HCT116 (cell line): ENCODE results near the gene PDYN. TPM values are rescaled to one million over a fixed set of nuclear protein-coding genes. Genes with fewer than 3 reads are reported as not detected.

Experiments
- ATAC-seq: fragments of 200-7000 bp; cut with Tn5 transposase; 2 replicates; pipeline ENCODE4 v1.9.1; 2020; ENCODE audit warnings: mild to moderate bottlenecking, moderate library complexity
- BruUV-seq: library from RNA; stranded (reverse); fragments of 400-500 nt; replicated peaks from 2 replicates; lab custom pipeline; 2021; lab: Mats Ljungman, UMichigan
- CTCF ChIA-PET: fragments of 300-600 bp; sonication (Branson Sonifier 250); formaldehyde crosslinking; loops from one replicate; lab custom pipeline; 2021; ENCODE audit warnings: antibody characterized with exemption; lab: Charles Lee
- POLR2A ChIA-PET: fragments of 300-600, 350-600 bp; sonication (Branson Sonifier 250); formaldehyde crosslinking; loops from one replicate; lab custom pipeline; 2021; ENCODE audit warnings: antibody characterized with exemption; lab: Charles Lee
- RAD21 ChIA-PET, 2 experiments: fragments of 300-600 bp; sonication (Branson Sonifier 250); formaldehyde crosslinking; loops; one replicate each; lab custom pipeline; 2023; ENCODE audit warnings: low total read pairs in 2 of 2; ENCODE audit not compliant: uncharacterized antibody in 2 of 2, unreplicated experiment in 2 of 2, low non-redundant PET in 1 of 2; lab: Charles Lee
- DNase-seq: peaks from one replicate; pipeline ENCODE4 v3.0.0-alpha.2; 2010; ENCODE audit warnings: low read depth, low spot score
- H2AFZ ChIP-seq: fragments of 200-600 bp; shearing (Covaris generic), sonication (generic); 2 replicates; pipeline ENCODE4 v1.6.1; 2017; ENCODE audit warnings: low read depth, mixed run types, mixed read lengths, antibody characterized with exemption, low read length; ENCODE audit not compliant: poor library complexity, severe bottlenecking
- H3K27ac ChIP-seq: 2 replicates; pipeline ENCODE4 v1.5.1; 2012; ENCODE audit warnings: low read depth, low read length
- H3K27me3 ChIP-seq: fragments of 200-600 bp; sonication (generic); 2 replicates; pipeline ENCODE4 v1.6.1; 2016; ENCODE audit warnings: mixed run types, low read length, mixed read lengths; ENCODE audit not compliant: insufficient read depth
- H3K36me3 ChIP-seq, 2 experiments: fragments of 200-500 bp in 1 of 2; fragments of 200-600 bp in 1 of 2; sonication (Bioruptor generic) in 1 of 2; sonication (generic) in 1 of 2; 2 replicates each; pipeline versions ENCODE4 v1.5.1 to v1.6.1; 2014 to 2016; ENCODE audit warnings: low read length in 2 of 2, inconsistent platforms in 1 of 2, mixed read lengths in 1 of 2, mixed run types in 1 of 2; ENCODE audit not compliant: insufficient read depth in 2 of 2, control insufficient read depth in 1 of 2
- H3K4me1 ChIP-seq, 2 experiments: fragments of 200-600 bp in 1 of 2; sonication (generic) in 1 of 2; 2 replicates each; pipeline versions ENCODE4 v1.5.1 to v1.6.1; 2012 to 2017; ENCODE audit warnings: low read length in 2 of 2, inconsistent platforms in 1 of 2, mild to moderate bottlenecking in 1 of 2, mixed read lengths in 1 of 2, mixed run types in 1 of 2, moderate library complexity in 1 of 2; ENCODE audit not compliant: insufficient read depth in 2 of 2, control insufficient read depth in 1 of 2
- H3K4me2 ChIP-seq: fragments of 200-600 bp; sonication (generic); 2 replicates; pipeline ENCODE4 v1.6.1; 2017; ENCODE audit warnings: mixed run types, low read length, mixed read lengths
- H3K4me3 ChIP-seq, 2 experiments: fragments of 200-600 bp in 1 of 2; sonication (generic) in 1 of 2; replicated peaks in 1 of 2; 2 replicates each; pipeline ENCODE4 v1.5.1; 2011 to 2016; ENCODE audit warnings: low read length in 2 of 2, control low read depth in 1 of 2, low read depth in 1 of 2, mild to moderate bottlenecking in 1 of 2, mixed read lengths in 1 of 2, mixed run types in 1 of 2
- H3K79me2 ChIP-seq: fragments of 200-600 bp; sonication (generic); 2 replicates; pipeline ENCODE4 v1.6.1; 2017; ENCODE audit warnings: mild to moderate bottlenecking, mixed run types, low read length, moderate library complexity, mixed read lengths; ENCODE audit not compliant: insufficient read depth
- H3K9ac ChIP-seq: fragments of 200-600 bp; sonication (generic); 2 replicates; pipeline ENCODE4 v1.6.1; 2016; ENCODE audit warnings: low read length, mixed read lengths
- H3K9me2 ChIP-seq: fragments of 200-600 bp; sonication (generic), shearing (Covaris generic); 2 replicates; pipeline ENCODE4 v1.6.1; 2017; ENCODE audit warnings: mixed run types, mild to moderate bottlenecking, moderate library complexity; ENCODE audit not compliant: insufficient read depth
- H3K9me3 ChIP-seq, 2 experiments: fragments of 200-500 bp in 1 of 2; fragments of 200-600 bp in 1 of 2; sonication (Bioruptor generic) in 1 of 2; sonication (generic) in 1 of 2; 2 replicates each; pipeline ENCODE4 v1.6.1; 2014 to 2017; ENCODE audit warnings: low read length in 2 of 2, mixed read lengths in 2 of 2, inconsistent platforms in 1 of 2, low read depth in 1 of 2, mild to moderate bottlenecking in 1 of 2, mixed run types in 1 of 2, moderate library complexity in 1 of 2; ENCODE audit not compliant: control insufficient read depth in 1 of 2, insufficient read depth in 1 of 2
- H4K20me1 ChIP-seq: fragments of 200-600 bp; sonication (generic), shearing (Covaris generic); 2 replicates; pipeline ENCODE4 v1.6.1; 2017; ENCODE audit warnings: mixed run types, mild to moderate bottlenecking, moderate library complexity; ENCODE audit not compliant: insufficient read depth
- ATF3 ChIP-seq: IDR thresholded peaks from 2 replicates; pipeline ENCODE4 v1.6.1; 2012
- CTCF ChIP-seq, 3 experiments: fragments of 200-600 bp in 1 of 3; sonication (generic) in 1 of 3; IDR thresholded peaks in 2 of 3; conservative IDR thresholded peaks in 1 of 3; 2 replicates each; pipeline ENCODE4 v1.5.1; 2012 to 2017; ENCODE audit warnings: low read depth in 2 of 3, low read length in 2 of 3, antibody characterized with exemption in 1 of 3, borderline replicate concordance in 1 of 3, control low read depth in 1 of 3, mild to moderate bottlenecking in 1 of 3, mixed read lengths in 1 of 3, mixed run types in 1 of 3, moderate library complexity in 1 of 3; ENCODE audit not compliant: insufficient read depth in 1 of 3
- ELF1 ChIP-seq: IDR thresholded peaks from 2 replicates; pipeline ENCODE4 v1.6.1; 2012; ENCODE audit warnings: low read depth, borderline replicate concordance
- ZFX ChIP-seq: fragments of 450-650 bp; IDR thresholded peaks from 2 replicates; pipeline ENCODE4 v1.6.1; 2017
- intact Hi-C: fragments of 100-400 bp; cut with micrococcal nuclease; formaldehyde crosslinking; loops from 2 replicates; pipeline ENCODE4 v1.10.0; 2022
- total RNA-seq: library from RNA; stranded (reverse); gene quantifications from one replicate; pipeline ENCODE4 v1.2.1, GENCODE V29; 2021; ENCODE audit not compliant: unreplicated experiment
- TF ChIP-seq, protein P1 (sequence below): IDR thresholded peaks from 2 replicates; pipeline ENCODE4 v1.6.1; 2012
- TF ChIP-seq, protein P2 (sequence below): IDR thresholded peaks from 2 replicates; pipeline ENCODE4 v1.6.1; 2011; ENCODE audit warnings: mild to moderate bottlenecking, low read length, moderate library complexity; ENCODE audit not compliant: insufficient replicate concordance; ENCODE audit errors: extremely low read depth

The PDYN gene
- total RNA-seq, 1 experiment from 2014 or later = not detected

GRCh38 chr20:1945134-1945618, 48.7 kb downstream of the PDYN start (continued):
- TF ChIP-seq, protein P1, sequence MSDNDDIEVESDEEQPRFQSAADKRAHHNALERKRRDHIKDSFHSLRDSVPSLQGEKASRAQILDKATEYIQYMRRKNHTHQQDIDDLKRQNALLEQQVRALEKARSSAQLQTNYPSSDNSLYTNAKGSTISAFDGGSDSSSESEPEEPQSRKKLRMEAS = no peak
- TF ChIP-seq ELF1 = no peak
- TF ChIP-seq, protein P2, sequence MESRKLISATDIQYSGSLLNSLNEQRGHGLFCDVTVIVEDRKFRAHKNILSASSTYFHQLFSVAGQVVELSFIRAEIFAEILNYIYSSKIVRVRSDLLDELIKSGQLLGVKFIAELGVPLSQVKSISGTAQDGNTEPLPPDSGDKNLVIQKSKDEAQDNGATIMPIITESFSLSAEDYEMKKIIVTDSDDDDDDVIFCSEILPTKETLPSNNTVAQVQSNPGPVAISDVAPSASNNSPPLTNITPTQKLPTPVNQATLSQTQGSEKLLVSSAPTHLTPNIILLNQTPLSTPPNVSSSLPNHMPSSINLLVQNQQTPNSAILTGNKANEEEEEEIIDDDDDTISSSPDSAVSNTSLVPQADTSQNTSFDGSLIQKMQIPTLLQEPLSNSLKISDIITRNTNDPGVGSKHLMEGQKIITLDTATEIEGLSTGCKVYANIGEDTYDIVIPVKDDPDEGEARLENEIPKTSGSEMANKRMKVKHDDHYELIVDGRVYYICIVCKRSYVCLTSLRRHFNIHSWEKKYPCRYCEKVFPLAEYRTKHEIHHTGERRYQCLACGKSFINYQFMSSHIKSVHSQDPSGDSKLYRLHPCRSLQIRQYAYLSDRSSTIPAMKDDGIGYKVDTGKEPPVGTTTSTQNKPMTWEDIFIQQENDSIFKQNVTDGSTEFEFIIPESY = no peak

DNA sequence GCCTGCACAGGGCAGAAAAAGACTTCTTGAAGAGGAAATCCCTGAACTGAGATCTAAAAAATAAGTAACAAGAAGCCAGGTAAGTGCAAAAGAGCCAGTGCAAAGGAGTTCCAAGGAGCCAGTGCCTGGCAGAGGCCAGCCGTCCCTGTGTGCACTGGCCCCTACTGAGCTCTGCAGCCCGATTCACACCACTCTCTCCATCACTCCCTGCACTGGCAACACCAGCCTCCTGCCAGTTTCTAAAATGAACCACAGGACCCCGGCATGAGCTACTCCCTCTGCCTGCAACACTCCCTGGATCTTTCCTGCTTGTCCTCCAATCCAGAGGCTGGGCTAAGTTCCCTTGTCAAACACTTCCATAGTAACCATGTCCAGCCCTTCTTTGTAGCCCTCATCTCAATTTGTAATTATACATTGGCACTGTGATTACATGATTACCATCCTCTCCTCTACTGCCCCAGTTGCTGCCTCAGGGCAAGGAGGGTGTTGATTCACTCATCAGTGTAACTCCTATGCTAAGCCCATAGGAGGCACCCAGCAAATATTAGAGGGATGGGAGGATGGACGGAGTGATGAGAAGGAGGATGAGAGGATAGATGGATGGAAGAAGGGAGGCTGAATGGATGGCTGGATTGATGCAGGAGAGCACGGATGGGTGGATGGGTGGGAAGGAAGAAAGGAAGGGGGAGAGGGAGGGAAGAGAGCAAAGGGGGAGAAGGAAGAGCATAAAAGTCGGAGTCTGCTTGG, 49.3 kb downstream of the PDYN start:
- RAD21 ChIA-PET = no interaction called here
- Histone ChIP-seq H3K9ac (no peak overlapping the region), H3K27ac (no peak overlapping the region), H3K9me3 (no peaks in the 10 kb centered on the region), H2AFZ (no peak overlapping the region), H3K79me2 (no peaks in the 10 kb centered on the region), H3K4me3 (no peak overlapping the region), H3K4me1 (no peaks in the 10 kb centered on the region), H3K27me3 (no peaks in the 10 kb centered on the region), H3K36me3 (no peaks in the 10 kb centered on the region), H3K9me2 (no peaks in the 10 kb centered on the region), H4K20me1 (no peaks in the 10 kb centered on the region), H3K4me2 (no peak overlapping the region)
- ATAC-seq = peak; percentile 54
- CTCF ChIA-PET = no interaction called here
- intact Hi-C loops = no loop called here
- TF ChIP-seq ATF3 (no peak), CTCF (IDR thresholded peaks at IDR 0.05 in 2 of 3, conservative IDR thresholded peaks at IDR 0.05 in 1 of 3; ENCODE audit: borderline replicate concordance in 1 of 3, insufficient read depth in 1 of 3, low read depth in 2 of 3, low read length in 2 of 3) (no peak; a peak in 1 of 6 replicates), ZFX (no peak)
- TF ChIP-seq, protein P2 = no peak
- POLR2A ChIA-PET = no interaction called here
- DNase-seq = no peak
- BruUV-seq = no TSS peak
